ENCODE data around the gene ATAD1.

The ATAD1 gene

GRCh38 chr10:87827681-87828080 is 9.7 kb upstream of the ATAD1 start:
- Mint-ChIP-seq H3K4me1 (no peaks in the 10 kb centered on the region), H3K36me3 (ENCODE audit: low read depth) (no peaks in the 10 kb centered on the region), H3K9me3 (no peaks in the 10 kb centered on the region), H3K27me3 (ENCODE audit: low read depth, poor library complexity) (peaks cover 2% of the 10 kb centered on the region), H3K27ac (no peak overlapping the region), H3K4me3 (no peak overlapping the region)
- DNase-seq: no peak
- TF ChIP-seq CTCF (IDR thresholded peaks at IDR 0.05): no peak

- Mint-ChIP-seq H3K27ac (no peak overlapping the region), H3K4me1 (no peaks in the 10 kb centered on the region), H3K4me3 (no peak overlapping the region), H3K27me3 (ENCODE audit: low read depth, poor library complexity) (peaks cover 7% of the 10 kb centered on the region), H3K9me3 (no peaks in the 10 kb centered on the region), H3K36me3 (ENCODE audit: low read depth) (no peaks in the 10 kb centered on the region)
- DNase-seq: no peak
- TF ChIP-seq CTCF (IDR thresholded peaks at IDR 0.05): no peak
Observed at GRCh38 chr10:87826653-87827052, 8.6 kb upstream of the ATAD1 start.

GRCh38 chr10:87819289-87819585 is 1.2 kb upstream of the ATAD1 start:
- no peak overlapping the region for H3K27ac Mint-ChIP-seq

GRCh38 chr10:87818505-87819288 is 671 bp upstream of the ATAD1 start:
- Mint-ChIP-seq H3K9me3 (no peaks in the 10 kb centered on the region), H3K27me3 (ENCODE audit: low read depth, poor library complexity) (peaks cover 22% of the 10 kb centered on the region), H3K36me3 (ENCODE audit: low read depth) (peaks cover 19% of the 10 kb centered on the region), H3K4me3 (peak overlapping the region; percentile 96), H3K27ac (peak overlapping the region; percentile 97), H3K4me1 (peaks cover 30% of the 10 kb centered on the region)
- DNase-seq: no peak
- TF ChIP-seq CTCF (IDR thresholded peaks at IDR 0.05): no peak

More at GRCh38 chr10:87819289-87819585, 1.2 kb upstream of the ATAD1 start:
- Mint-ChIP-seq H3K27me3 (ENCODE audit: low read depth, poor library complexity) (peaks cover 22% of the 10 kb centered on the region), H3K4me3 (peak overlapping the region; percentile 60), H3K4me1 (peaks cover 30% of the 10 kb centered on the region), H3K9me3 (no peaks in the 10 kb centered on the region), H3K36me3 (ENCODE audit: low read depth) (peaks cover 13% of the 10 kb centered on the region)
- TF ChIP-seq CTCF (IDR thresholded peaks at IDR 0.05): no peak
- DNase-seq: no peak

GRCh38 chr10:87816898-87817608 is 973 bp downstream of the ATAD1 start:
- Mint-ChIP-seq H3K4me3 (peak overlapping the region; percentile 96), H3K27ac (peak overlapping the region; percentile 98), H3K36me3 (ENCODE audit: low read depth) (peaks cover 35% of the 10 kb centered on the region), H3K27me3 (ENCODE audit: low read depth, poor library complexity) (peaks cover 15% of the 10 kb centered on the region), H3K9me3 (no peaks in the 10 kb centered on the region), H3K4me1 (peaks cover 30% of the 10 kb centered on the region)
- TF ChIP-seq CTCF (IDR thresholded peaks at IDR 0.05): no peak
- DNase-seq: no peak

Data from nephron progenitor cell (in vitro differentiated cells).